MG63 (cell line): ENCODE data around the gene CACNB3. TPM values are rescaled to one million over a fixed set of nuclear protein-coding genes. Genes with fewer than 3 reads are reported as not detected.
A peak's percentile ranks its signal among the peaks of the same experiment; 100 is the strongest.
"Not testable (repeated sequence)": the region's sequence is repeated elsewhere in the genome, so short reads cannot be mapped to it uniquely, and the experiment has no call there.

Experiments used
- DNase-seq: peaks from one replicate; pipeline ENCODE4 v3.0.0-alpha.2; 2020
- H3K27me3 ChIP-seq: fragments of 250-450 bp; sonication (Bioruptor Pico); 2 replicates; pipeline ENCODE4 v1.5.1; 2020; ENCODE audit warnings: mild to moderate bottlenecking, moderate library complexity
- H3K36me3 ChIP-seq: fragments of 250-450 bp; sonication (Bioruptor Pico); 2 replicates; pipeline ENCODE4 v1.5.1; 2020; ENCODE audit warnings: mild to moderate bottlenecking, moderate library complexity
- H3K4me3 ChIP-seq: fragments of 250-450 bp; sonication (Bioruptor Pico); 2 replicates; pipeline ENCODE4 v1.5.1; 2020; ENCODE audit warnings: mild to moderate bottlenecking, moderate library complexity
- H3K9me3 ChIP-seq: fragments of 250-450 bp; sonication (Bioruptor Pico); 2 replicates; pipeline ENCODE4 v1.5.1; 2020; ENCODE audit warnings: mild to moderate bottlenecking, moderate library complexity
- total RNA-seq: library from RNA; depleted of rRNA; stranded (reverse); fragments of >200 nt; shearing (Covaris generic); gene quantifications from 2 replicates; pipeline ENCODE4 v1.2.3, GENCODE V29; 2014; ENCODE audit warnings: low replicate concordance

Gene CACNB3
- total RNA-seq, 1 experiment from 2014 or later = 19.0 TPM

- no peak for DNase-seq
- H3K36me3 ChIP-seq = peaks cover 32% of the 10 kb centered on the region
These were observed 8.7 kb downstream of the CACNB3 start for GRCh38 chr12:48827026-48827425.

GRCh38 chr12:48827513-48828096 is 9.3 kb downstream of the CACNB3 start:
- Histone ChIP-seq H3K27me3 (no peaks in the 10 kb centered on the region), H3K4me3 (no peak overlapping the region), H3K9me3 (no peaks in the 10 kb centered on the region), H3K36me3 (peaks cover 38% of the 10 kb centered on the region)
- no peak for DNase-seq

More at GRCh38 chr12:48827026-48827425, 8.7 kb downstream of the CACNB3 start:
- no peaks in the 10 kb centered on the region for H3K27me3 ChIP-seq
- H3K4me3 ChIP-seq = no peak overlapping the region
- no peaks in the 10 kb centered on the region for H3K9me3 ChIP-seq

GRCh38 chr12:48828293-48828692 is 10.0 kb downstream of the CACNB3 start:
- H3K27me3 ChIP-seq = no peaks in the 10 kb centered on the region
- DNase-seq = no peak
- no peaks in the 10 kb centered on the region for H3K9me3 ChIP-seq
- no peak overlapping the region for H3K4me3 ChIP-seq
- peaks cover 45% of the 10 kb centered on the region for H3K36me3 ChIP-seq

- no peak for DNase-seq
- Histone ChIP-seq H3K36me3 (peaks cover 52% of the 10 kb centered on the region), H3K4me3 (no peak overlapping the region), H3K9me3 (no peaks in the 10 kb centered on the region), H3K27me3 (no peaks in the 10 kb centered on the region)
These were observed 10.7 kb downstream of the CACNB3 start for GRCh38 chr12:48828841-48829575.

GRCh38 chr12:48831257-48831656 is 13.0 kb downstream of the CACNB3 start:
- H3K9me3 ChIP-seq = no peaks in the 10 kb centered on the region
- no peaks in the 10 kb centered on the region for H3K27me3 ChIP-seq
- peaks cover 70% of the 10 kb centered on the region for H3K36me3 ChIP-seq

GRCh38 chr12:48832321-48833060 is 14.2 kb downstream of the CACNB3 start:
- Histone ChIP-seq H3K9me3 (no peaks in the 10 kb centered on the region), H3K27me3 (no peaks in the 10 kb centered on the region), H3K36me3 (peaks cover 82% of the 10 kb centered on the region), H3K4me3 (no peak overlapping the region)
- DNase-seq = no peak

More at GRCh38 chr12:48831257-48831656, 13.0 kb downstream of the CACNB3 start:
- H3K4me3 ChIP-seq = no peak overlapping the region
- no peak for DNase-seq

GRCh38 chr12:48838048-48838447 is 19.8 kb downstream of the CACNB3 start:
- H3K27me3 ChIP-seq = no peaks in the 10 kb centered on the region
- H3K4me3 ChIP-seq = no peak overlapping the region
- H3K36me3 ChIP-seq = peaks cover 74% of the 10 kb centered on the region
- no peak for DNase-seq
- no peaks in the 10 kb centered on the region for H3K9me3 ChIP-seq

GRCh38 chr12:48842021-48842420 is 23.7 kb downstream of the CACNB3 start:
- not testable (repeated sequence) for H3K9me3 ChIP-seq, H3K27me3 ChIP-seq, H3K4me3 ChIP-seq, DNase-seq
- H3K36me3 ChIP-seq = peaks cover 59% of the 10 kb centered on the region

GRCh38 chr12:48851883-48852733 is 33.8 kb downstream of the CACNB3 start, which contains the start of gene DDX23:
Gene DDX23, minus strand, starts transcription at chr12:48852163. Its CDS starts 6,381 bp downstream, at chr12:48845782.
- DNase-seq = peak; percentile 97
- Histone ChIP-seq H3K36me3 (peaks cover 17% of the 10 kb centered on the region), H3K9me3 (no peaks in the 10 kb centered on the region), H3K27me3 (no peaks in the 10 kb centered on the region), H3K4me3 (peak within 1 kb of the TSS; percentile 89)

- DNase-seq = peak; percentile 58
- Histone ChIP-seq H3K4me3 (peak overlapping the region; percentile 89), H3K27me3 (no peaks in the 10 kb centered on the region), H3K36me3 (peaks cover 16% of the 10 kb centered on the region), H3K9me3 (no peaks in the 10 kb centered on the region)
These were observed 34.7 kb downstream of the CACNB3 start for GRCh38 chr12:48852734-48853688.

GRCh38 chr12:48854488-48854887 is 36.2 kb downstream of the CACNB3 start:
- no peak for DNase-seq
- Histone ChIP-seq H3K4me3 (no peak overlapping the region), H3K27me3 (no peaks in the 10 kb centered on the region), H3K9me3 (no peaks in the 10 kb centered on the region), H3K36me3 (peaks cover 11% of the 10 kb centered on the region)

- DNase-seq = not testable (repeated sequence)
These were observed 36.6 kb downstream of the CACNB3 start for GRCh38 chr12:48854932-48855331.

GRCh38 chr12:48856379-48856778 is 38.1 kb downstream of the CACNB3 start:
- H3K36me3 ChIP-seq = no peaks in the 10 kb centered on the region; the same call in 1 of the 2 replicates
- H3K4me3 ChIP-seq = no peak overlapping the region
- H3K9me3 ChIP-seq = no peaks in the 10 kb centered on the region
- DNase-seq = no peak
- H3K27me3 ChIP-seq = no peaks in the 10 kb centered on the region

More at GRCh38 chr12:48854932-48855331, 36.6 kb downstream of the CACNB3 start:
- not testable (repeated sequence) for H3K4me3 ChIP-seq, H3K9me3 ChIP-seq, H3K27me3 ChIP-seq
- H3K36me3 ChIP-seq = peaks cover 11% of the 10 kb centered on the region

GRCh38 chr12:48857278-48857994 is 39.1 kb downstream of the CACNB3 start:
- no peaks in the 10 kb centered on the region for H3K27me3 ChIP-seq
- no peaks in the 10 kb centered on the region for H3K36me3 ChIP-seq
- H3K9me3 ChIP-seq = no peaks in the 10 kb centered on the region
- no peak overlapping the region for H3K4me3 ChIP-seq
- no peak for DNase-seq

GRCh38 chr12:48858043-48858442 is 39.7 kb downstream of the CACNB3 start:
- Histone ChIP-seq H3K4me3 (no peak overlapping the region), H3K27me3 (no peaks in the 10 kb centered on the region; the same call in 1 of the 2 replicates), H3K36me3 (no peaks in the 10 kb centered on the region), H3K9me3 (no peaks in the 10 kb centered on the region)
- DNase-seq = no peak
